AG04449 (cell line): ENCODE measurements around the gene RRP1B.
"Not testable (repeated sequence)": the region's sequence is repeated elsewhere in the genome, so short reads cannot be mapped to it uniquely, and the experiment has no call there.

Experiments used
- CTCF ChIA-PET: fragments of 350-600 bp; formaldehyde crosslinking; extraction: SDS; loops from one replicate; lab custom pipeline; 2021; ENCODE audit warnings: antibody characterized with exemption; lab: Yijun Ruan, JAX
- POLR2A ChIA-PET: fragments of 400-600, 350-600 bp; formaldehyde crosslinking; extraction: SDS; loops from one replicate; lab custom pipeline; 2020; ENCODE audit warnings: antibody characterized with exemption, inconsistent platforms; lab: Yijun Ruan, JAX
- DNase-seq: peaks from one replicate; pipeline ENCODE4 v3.0.0-alpha.2; 2010; ENCODE audit warnings: low read depth, low spot score
- H3K4me3 ChIP-seq: 2 replicates; pipeline ENCODE4 v1.5.1; 2011; ENCODE audit warnings: low read depth, mild to moderate bottlenecking, control low read depth, low read length
- TF ChIP-seq, protein P1 (sequence below): IDR thresholded peaks from one replicate; pipeline ENCODE4 v1.5.1; 2011; ENCODE audit warnings: mild to moderate bottlenecking, moderate library complexity, low read length, control low read depth, inconsistent platforms; ENCODE audit not compliant: insufficient read depth; ENCODE audit errors: missing control alignments

Gene RRP1B, protein sequence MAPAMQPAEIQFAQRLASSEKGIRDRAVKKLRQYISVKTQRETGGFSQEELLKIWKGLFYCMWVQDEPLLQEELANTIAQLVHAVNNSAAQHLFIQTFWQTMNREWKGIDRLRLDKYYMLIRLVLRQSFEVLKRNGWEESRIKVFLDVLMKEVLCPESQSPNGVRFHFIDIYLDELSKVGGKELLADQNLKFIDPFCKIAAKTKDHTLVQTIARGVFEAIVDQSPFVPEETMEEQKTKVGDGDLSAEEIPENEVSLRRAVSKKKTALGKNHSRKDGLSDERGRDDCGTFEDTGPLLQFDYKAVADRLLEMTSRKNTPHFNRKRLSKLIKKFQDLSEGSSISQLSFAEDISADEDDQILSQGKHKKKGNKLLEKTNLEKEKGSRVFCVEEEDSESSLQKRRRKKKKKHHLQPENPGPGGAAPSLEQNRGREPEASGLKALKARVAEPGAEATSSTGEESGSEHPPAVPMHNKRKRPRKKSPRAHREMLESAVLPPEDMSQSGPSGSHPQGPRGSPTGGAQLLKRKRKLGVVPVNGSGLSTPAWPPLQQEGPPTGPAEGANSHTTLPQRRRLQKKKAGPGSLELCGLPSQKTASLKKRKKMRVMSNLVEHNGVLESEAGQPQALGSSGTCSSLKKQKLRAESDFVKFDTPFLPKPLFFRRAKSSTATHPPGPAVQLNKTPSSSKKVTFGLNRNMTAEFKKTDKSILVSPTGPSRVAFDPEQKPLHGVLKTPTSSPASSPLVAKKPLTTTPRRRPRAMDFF

DNA sequence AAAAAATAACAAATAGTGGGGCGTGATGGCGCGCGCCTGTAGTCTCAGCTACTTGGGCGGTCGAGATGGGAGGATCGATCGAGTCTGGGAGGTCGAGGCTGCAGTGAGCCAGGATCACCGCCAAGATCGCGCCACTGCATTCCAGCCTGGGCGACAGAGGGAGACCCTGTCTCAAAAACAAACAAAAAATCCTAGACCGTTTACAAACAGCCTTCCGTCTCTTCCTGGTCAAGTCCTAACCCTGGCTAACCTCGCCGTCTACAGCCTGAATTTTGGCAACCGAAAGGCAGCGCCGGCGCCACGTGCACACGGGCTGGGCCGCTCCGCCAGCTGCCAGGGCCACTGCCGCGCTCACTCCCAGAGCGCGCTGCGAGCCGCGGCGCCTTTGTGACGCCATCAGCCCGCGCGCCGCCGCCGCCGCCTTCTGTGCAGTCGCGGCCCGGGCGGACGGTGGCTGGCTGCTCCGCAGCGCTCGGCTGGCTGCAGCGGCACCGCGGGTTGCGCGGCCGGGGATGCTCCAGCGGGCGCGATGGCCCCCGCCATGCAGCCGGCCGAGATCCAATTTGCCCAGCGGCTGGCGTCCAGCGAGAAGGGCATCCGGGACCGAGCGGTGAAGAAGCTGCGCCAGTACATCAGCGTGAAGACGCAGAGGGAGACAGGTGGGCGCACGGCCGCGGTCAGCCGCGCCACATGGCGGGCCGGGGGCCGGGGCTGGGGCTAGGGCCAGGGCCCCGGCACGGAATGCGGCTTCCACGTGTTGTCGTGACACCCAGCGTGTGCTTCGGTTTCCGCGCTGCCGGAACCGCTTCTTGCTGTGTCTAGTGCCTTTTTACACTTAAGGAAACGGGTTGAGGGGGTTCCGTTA is at the start of gene RRP1B, which contains the start of gene HSF2BP:
Gene RRP1B, plus strand, starts transcription at position 425 of the 865 bp plus-strand sequence. Its CDS starts 105 bp downstream, at position 530.
Gene HSF2BP, minus strand, starts transcription at position 353 of the 865 bp plus-strand sequence. CDS start 1,392 bp downstream, outside the sequence.
- POLR2A ChIA-PET: interaction anchor here (0.8 to 1.0 kb wide), 2 partner anchors 9 to 69 kb away, joined by 3 to 4 read pairs; no protein-coding TSS in a partner anchor
- peak within 1 kb of the TSS; percentile 86 for H3K4me3 ChIP-seq
- no peak for DNase-seq
- TF ChIP-seq, protein P1, sequence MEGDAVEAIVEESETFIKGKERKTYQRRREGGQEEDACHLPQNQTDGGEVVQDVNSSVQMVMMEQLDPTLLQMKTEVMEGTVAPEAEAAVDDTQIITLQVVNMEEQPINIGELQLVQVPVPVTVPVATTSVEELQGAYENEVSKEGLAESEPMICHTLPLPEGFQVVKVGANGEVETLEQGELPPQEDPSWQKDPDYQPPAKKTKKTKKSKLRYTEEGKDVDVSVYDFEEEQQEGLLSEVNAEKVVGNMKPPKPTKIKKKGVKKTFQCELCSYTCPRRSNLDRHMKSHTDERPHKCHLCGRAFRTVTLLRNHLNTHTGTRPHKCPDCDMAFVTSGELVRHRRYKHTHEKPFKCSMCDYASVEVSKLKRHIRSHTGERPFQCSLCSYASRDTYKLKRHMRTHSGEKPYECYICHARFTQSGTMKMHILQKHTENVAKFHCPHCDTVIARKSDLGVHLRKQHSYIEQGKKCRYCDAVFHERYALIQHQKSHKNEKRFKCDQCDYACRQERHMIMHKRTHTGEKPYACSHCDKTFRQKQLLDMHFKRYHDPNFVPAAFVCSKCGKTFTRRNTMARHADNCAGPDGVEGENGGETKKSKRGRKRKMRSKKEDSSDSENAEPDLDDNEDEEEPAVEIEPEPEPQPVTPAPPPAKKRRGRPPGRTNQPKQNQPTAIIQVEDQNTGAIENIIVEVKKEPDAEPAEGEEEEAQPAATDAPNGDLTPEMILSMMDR: no peak
- CTCF ChIA-PET: interaction anchor here (0.5 to 1.3 kb wide), 3 partner anchors 12 to 129 kb away, joined by 3 read pairs; no protein-coding TSS in a partner anchor

DNA sequence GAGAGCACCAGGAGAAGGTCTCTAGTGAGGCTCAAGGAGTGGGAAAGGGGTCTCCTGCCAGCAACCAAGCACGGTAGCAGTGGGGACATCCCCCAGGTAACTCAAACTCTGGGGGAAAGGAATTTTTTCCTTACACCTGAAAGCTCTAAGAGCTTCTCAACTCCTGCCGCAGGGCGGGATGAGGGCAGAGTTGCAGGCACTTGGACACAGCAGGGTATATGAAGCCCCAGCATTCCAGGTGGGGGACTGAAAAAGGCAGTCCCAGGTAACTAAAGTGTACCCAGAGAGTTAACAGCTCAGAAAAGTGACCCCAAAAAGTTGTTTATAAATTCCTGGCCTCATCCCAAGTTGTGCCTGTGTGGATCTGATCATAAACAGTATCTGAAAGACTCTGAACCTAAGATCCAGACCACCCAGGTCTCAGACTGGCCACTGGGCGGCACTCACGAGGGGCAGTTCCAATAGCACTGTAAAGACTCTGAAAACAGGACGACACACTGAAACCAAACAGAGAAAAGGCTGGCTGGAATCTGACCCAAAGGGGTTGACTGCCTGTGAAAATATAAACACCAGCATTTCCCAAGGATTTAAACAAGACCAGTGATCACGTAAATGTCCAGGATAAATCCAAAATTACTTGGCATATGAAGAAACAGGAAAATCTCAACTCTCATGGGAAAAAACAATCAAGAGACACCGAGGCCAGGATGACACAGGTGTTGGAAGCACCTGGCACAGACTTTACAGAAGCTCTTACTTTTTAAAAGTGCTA is 47.6 kb upstream of the RRP1B start:
- CTCF ChIA-PET: interaction anchor here (0.7 to 4.9 kb wide), 13 partner anchors 9 to 50 kb away, joined by 3 to 54 read pairs (median 7); no protein-coding TSS in a partner anchor
- DNase-seq: no peak
- POLR2A ChIA-PET: no interaction called here
- H3K4me3 ChIP-seq: no peak overlapping the region
- TF ChIP-seq, protein P1: peak; percentile 74

DNA sequence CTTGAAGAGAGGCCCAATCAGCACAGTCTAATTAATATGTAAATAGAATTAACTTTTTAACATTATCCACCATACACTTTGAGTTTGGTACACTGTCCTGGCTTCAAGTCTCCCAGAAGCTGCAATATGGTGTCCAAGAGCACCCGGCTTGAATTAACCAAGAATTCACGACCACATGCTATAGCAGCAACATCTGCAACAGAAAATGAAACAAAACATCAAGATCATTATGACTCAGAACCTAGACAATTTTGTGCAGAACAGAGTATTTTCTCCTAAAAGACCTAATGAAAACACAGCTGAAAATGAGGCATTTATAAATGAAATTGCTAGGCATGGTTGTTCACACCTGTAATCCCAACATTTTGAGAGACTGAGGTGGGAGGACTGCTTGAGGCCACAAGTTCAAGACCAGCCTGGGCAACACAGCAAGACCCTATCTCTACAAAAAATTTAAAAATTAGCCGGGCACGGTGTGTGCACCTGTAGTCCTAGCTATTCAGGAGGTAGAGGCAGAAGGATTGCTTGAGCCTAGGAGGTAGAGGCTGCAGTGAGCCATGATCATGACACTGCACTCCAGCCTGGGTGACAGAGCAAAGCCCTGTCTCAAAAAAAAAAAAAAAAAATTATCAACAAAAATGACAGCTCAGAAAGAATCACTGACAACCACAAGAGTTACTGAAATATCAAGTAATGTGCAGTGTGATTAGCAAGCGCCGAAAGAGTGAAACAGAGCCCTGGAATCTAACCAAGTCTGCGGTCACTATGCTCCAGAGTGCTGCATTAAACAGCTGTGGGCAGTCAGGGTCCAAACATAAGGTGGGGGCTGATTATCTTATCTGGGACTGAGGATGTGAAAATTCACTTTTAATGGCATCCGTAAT is 45.4 kb upstream of the RRP1B start:
- TF ChIP-seq, protein P1: no peak
- ChIA-PET CTCF (interaction anchor here (0.7 to 4.9 kb wide), 4 partner anchors 10 to 281 kb away, joined by 3 to 54 read pairs (median 4); no protein-coding TSS in a partner anchor), POLR2A (interaction anchor here (0.8 to 0.9 kb wide), 3 partner anchors 11 to 441 kb away, joined by 3 to 4 read pairs (median 3); no protein-coding TSS in a partner anchor)
- no peak for DNase-seq
- H3K4me3 ChIP-seq: no peak overlapping the region

DNA sequence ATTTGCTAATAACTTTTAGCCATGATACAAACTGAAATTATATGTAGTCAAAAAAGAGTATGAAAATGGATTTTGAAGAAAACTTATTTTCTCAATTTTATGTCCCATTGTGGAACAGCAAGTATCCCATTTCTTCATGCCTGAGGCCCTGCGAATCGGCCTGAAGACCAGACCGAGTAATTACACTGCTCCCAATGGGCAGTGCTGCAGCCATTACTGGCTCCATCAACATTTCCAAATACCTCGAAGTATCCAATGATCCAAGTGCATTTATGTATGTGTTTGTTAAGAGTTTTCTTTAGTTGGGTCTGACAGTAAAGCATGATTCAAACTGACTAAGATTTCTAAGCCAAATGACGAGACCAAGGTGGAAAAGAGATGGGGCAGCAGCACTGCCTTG is 44.5 kb upstream of the RRP1B start:
- ChIA-PET POLR2A (no interaction called here), CTCF (interaction anchor here (1.7 kb wide), 1 partner anchor 13 kb away, joined by 6 read pairs; no protein-coding TSS in a partner anchor)
- H3K4me3 ChIP-seq: no peak overlapping the region
- TF ChIP-seq, protein P1: no peak
- no peak for DNase-seq

DNA sequence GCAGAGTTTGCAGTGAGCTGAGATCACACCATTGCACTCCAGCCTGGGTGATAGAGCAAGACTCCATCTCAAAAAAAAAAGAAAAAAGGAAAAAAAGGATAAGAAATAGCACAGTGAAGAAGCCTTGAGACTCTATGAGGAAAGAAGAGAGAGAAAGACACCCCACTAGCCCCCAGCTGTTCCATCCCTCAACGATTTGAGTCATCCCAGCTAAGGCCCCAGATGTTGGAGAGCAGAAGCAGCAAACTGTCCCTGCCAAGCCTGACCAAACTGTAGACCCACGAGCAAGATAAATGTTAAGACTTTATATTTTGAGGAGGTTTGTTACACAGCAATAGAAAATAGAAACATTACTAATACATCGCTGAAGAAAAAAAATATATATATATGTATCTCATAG is 42.5 kb upstream of the RRP1B start:
- H3K4me3 ChIP-seq, CTCF ChIA-PET, POLR2A ChIA-PET, DNase-seq: not testable (repeated sequence)
